ENCODE data around the gene QTRT2.

Gene QTRT2

GRCh38 chr3:114127517-114127916 is 71.0 kb downstream of the QTRT2 start:
- no peak for DNase-seq

- no peak for DNase-seq
These were observed 71.7 kb downstream of the QTRT2 start for GRCh38 chr3:114128231-114128630.

DNA sequence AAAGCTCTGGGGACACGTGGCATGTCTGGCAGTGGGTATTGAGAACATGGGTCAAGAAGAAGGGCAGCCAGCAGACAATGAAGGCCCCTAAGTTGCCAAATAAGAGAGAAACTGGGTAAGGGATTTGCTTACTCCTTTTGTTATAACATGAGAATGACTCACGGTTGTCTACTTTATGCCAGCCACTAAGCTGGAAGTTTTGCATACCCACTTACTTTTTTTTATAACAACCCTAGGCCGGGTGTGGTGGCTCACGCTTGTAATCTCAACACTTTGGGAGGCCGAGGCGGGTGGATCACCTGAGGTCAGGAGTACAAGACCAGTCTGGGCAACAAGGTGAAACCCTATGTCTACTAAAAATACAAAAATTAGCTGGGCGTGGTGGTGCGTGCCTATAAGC is 72.3 kb downstream of the QTRT2 start:
- DNase-seq, result no peak

GRCh38 chr3:114132500-114132899 is 76.0 kb downstream of the QTRT2 start:
- no peak for DNase-seq

DNA sequence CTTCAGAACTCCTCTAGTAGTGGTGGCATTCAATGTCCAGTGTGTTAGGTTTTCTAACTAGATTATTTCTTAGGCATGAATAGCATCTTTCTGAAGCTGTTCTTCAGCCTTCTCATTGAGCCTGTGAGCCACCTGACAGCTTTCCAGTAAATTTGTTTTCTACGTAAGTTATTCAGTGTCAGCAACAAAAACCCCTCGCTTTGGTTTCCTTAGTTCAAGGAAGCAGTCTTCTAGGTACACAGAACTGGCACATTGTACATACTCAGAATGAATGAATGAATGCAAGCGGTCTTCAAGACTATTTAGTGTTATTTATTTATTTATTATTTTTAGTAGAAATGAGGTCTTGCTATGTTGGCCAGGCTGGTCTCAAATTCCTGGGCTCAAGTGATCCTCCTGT is 77.4 kb downstream of the QTRT2 start:
- no peak for DNase-seq
